Neural cell (in vitro differentiated cells): ENCODE results near the gene PTRH2. TPM values are rescaled to one million over a fixed set of nuclear protein-coding genes. Genes with fewer than 3 reads are reported as not detected.

ENCODE experiments used
- H2AFZ ChIP-seq: fragments of 200-600, 300-800 bp; sonication (generic), shearing (Covaris generic); 2 replicates; pipeline ENCODE4 v1.6.0; 2014; ENCODE audit warnings: low read depth, mild to moderate bottlenecking, antibody characterized with exemption, low read length, moderate library complexity
- H3F3A ChIP-seq: fragments of 200-600 bp; shearing (Covaris generic); 2 replicates; pipeline ENCODE4 v1.6.1; 2016; ENCODE audit warnings: mild to moderate bottlenecking, moderate library complexity, mixed read lengths, antibody characterized with exemption, low read length; ENCODE audit not compliant: insufficient read depth, poor library complexity, severe bottlenecking
- H3K27ac ChIP-seq: fragments of 200-600, 300-800 bp; sonication (generic), shearing (Covaris generic); 2 replicates; pipeline ENCODE4 v1.5.1; 2014; ENCODE audit warnings: mild to moderate bottlenecking, low read length, moderate library complexity
- H3K27me3 ChIP-seq: fragments of 300-800, 200-600 bp; sonication (generic), shearing (Covaris generic); 2 replicates; pipeline ENCODE4 v1.6.0; 2014; ENCODE audit warnings: mild to moderate bottlenecking, low read depth, low read length, moderate library complexity; ENCODE audit not compliant: insufficient read depth
- H3K36me3 ChIP-seq: fragments of 300-800, 200-600 bp; sonication (generic), shearing (Covaris generic); 2 replicates; pipeline ENCODE4 v1.5.1; 2014; ENCODE audit warnings: mild to moderate bottlenecking, antibody characterized with exemption, low read length, moderate library complexity; ENCODE audit not compliant: insufficient read depth
- H3K4me2 ChIP-seq: fragments of 300-800, 200-600 bp; sonication (generic), shearing (Covaris generic); 2 replicates; pipeline ENCODE4 v1.6.0; 2014; ENCODE audit warnings: mild to moderate bottlenecking, low read length
- H3K4me3 ChIP-seq: fragments of 300-800, 200-600 bp; sonication (generic), shearing (Covaris generic); 2 replicates; pipeline ENCODE4 v1.5.1; 2014; ENCODE audit warnings: mild to moderate bottlenecking, low read length, moderate library complexity
- H3K79me2 ChIP-seq: fragments of 200-600 bp; shearing (Covaris generic); replicated peaks from 2 replicates; pipeline ENCODE4 v1.6.0; 2014; ENCODE audit warnings: mild to moderate bottlenecking, low read length, moderate library complexity; ENCODE audit not compliant: insufficient read depth
- H3K9ac ChIP-seq: fragments of 300-800, 200-600 bp; sonication (generic), shearing (Covaris generic); 2 replicates; pipeline ENCODE4 v1.6.1; 2016; ENCODE audit warnings: mild to moderate bottlenecking, low read length, mixed read lengths
- H3K9me2 ChIP-seq: fragments of 200-600 bp; shearing (Covaris generic); 2 replicates; pipeline ENCODE4 v1.6.1; 2016; ENCODE audit warnings: mild to moderate bottlenecking, low read length, mixed read lengths; ENCODE audit not compliant: insufficient read depth
- H3K9me3 ChIP-seq: fragments of 200-600, 300-800 bp; sonication (generic), shearing (Covaris generic); 2 replicates; pipeline ENCODE4 v1.6.1; 2016; ENCODE audit warnings: mild to moderate bottlenecking, mixed run types, low read length, moderate library complexity, mixed read lengths
- H4K20me1 ChIP-seq: fragments of 200-600 bp; shearing (Covaris generic); 2 replicates; pipeline ENCODE4 v1.6.1; 2016; ENCODE audit warnings: mild to moderate bottlenecking, mixed run types; ENCODE audit not compliant: insufficient read depth
- EP300 ChIP-seq: fragments of 450-650 bp; conservative IDR thresholded peaks from 2 replicates; pipeline ENCODE4 v1.6.1; 2014; ENCODE audit warnings: antibody characterized with exemption, mild to moderate bottlenecking, moderate library complexity; ENCODE audit not compliant: poor library complexity, severe bottlenecking
- EZH2 ChIP-seq: fragments of 200-600, 300-800 bp; shearing (Covaris generic), sonication (generic); IDR thresholded peaks from 2 replicates; pipeline ENCODE4 v1.6.1; 2014; ENCODE audit warnings: antibody characterized with exemption, low read length, borderline replicate concordance, mild to moderate bottlenecking; ENCODE audit not compliant: insufficient read depth, poor library complexity, severe bottlenecking
- MXI1 ChIP-seq: fragments of 450-650 bp; conservative IDR thresholded peaks from 2 replicates; pipeline ENCODE4 v1.6.1; 2014; ENCODE audit warnings: antibody characterized with exemption, mild to moderate bottlenecking; ENCODE audit not compliant: poor library complexity, severe bottlenecking
- POLR2AphosphoS5 ChIP-seq: IDR thresholded peaks from 2 replicates; pipeline ENCODE4 v1.6.1; 2012
- RAD21 ChIP-seq: fragments of 450-650 bp; conservative IDR thresholded peaks from 2 replicates; pipeline ENCODE4 v1.6.1; 2014; ENCODE audit warnings: antibody characterized with exemption, mild to moderate bottlenecking, moderate library complexity
- REST ChIP-seq: IDR thresholded peaks from 2 replicates; pipeline ENCODE4 v1.6.1; 2012; ENCODE audit warnings: borderline replicate concordance
- SMC3 ChIP-seq: fragments of 450-650 bp; conservative IDR thresholded peaks from 2 replicates; pipeline ENCODE4 v1.6.1; 2014; ENCODE audit warnings: antibody characterized with exemption, mild to moderate bottlenecking, moderate library complexity; ENCODE audit not compliant: poor library complexity
- TAF1 ChIP-seq: IDR thresholded peaks from 2 replicates; pipeline ENCODE4 v1.6.1; 2012; ENCODE audit warnings: low read depth
- polyA plus RNA-seq: library from polyadenylated mRNA; depleted of rRNA; stranded (reverse); fragments of >200 nt; gene quantifications from 2 replicates; pipeline ENCODE4 v1.2.3, GENCODE V29; 2014
- TF ChIP-seq, protein P1 (sequence below): fragments of 450-650 bp; IDR thresholded peaks from 2 replicates; pipeline ENCODE4 v1.5.1; 2014; ENCODE audit warnings: antibody characterized with exemption, mild to moderate bottlenecking, moderate library complexity; ENCODE audit not compliant: poor library complexity, severe bottlenecking

The PTRH2 gene
- polyA plus RNA-seq, 1 donor from 2014 or later: 11.7 TPM

DNA sequence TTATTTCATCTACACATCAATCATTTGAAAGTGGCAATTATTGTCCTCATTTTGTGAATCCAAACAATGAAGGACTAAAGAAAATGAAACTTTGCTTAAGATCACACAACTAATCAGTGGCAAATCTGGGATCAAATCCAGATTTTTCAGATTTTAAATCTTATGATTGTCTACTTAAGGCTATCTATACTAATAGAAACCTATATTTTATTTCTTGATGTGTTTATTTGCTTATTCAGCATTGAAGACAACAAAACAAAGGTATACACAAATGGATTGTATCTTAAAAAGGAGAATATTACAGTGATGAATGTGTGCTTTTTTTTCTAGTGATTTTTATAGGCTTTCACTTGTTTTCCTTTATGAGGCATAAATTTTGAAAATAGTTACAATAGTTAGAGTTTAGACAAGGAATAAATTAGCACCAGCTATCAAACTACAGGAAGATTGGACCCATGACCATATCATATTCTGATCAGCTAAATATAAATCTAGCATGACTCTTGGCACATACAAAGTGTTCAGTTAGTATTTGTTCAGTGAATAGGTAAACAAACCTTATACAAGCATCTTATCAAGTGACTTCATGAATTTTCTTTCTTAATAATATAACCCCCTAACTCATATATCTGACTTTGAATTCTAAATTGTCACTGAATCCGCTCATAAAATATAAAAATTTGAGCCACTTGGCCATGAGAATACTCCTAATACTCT, 20.7 kb upstream of the PTRH2 start:
- H3K9ac ChIP-seq: no peak overlapping the region
- H3K9me2 ChIP-seq: no peaks in the 10 kb centered on the region
- H3K9me3 ChIP-seq: no peaks in the 10 kb centered on the region
- H4K20me1 ChIP-seq: no peaks in the 10 kb centered on the region
- no peak overlapping the region for H2AFZ ChIP-seq
- H3K27me3 ChIP-seq: no peaks in the 10 kb centered on the region
- no peaks in the 10 kb centered on the region for H3F3A ChIP-seq
- TF ChIP-seq EP300 (no peak), EZH2 (no peak), RAD21 (no peak), TAF1 (no peak), POLR2AphosphoS5 (no peak), REST (no peak), MXI1 (no peak), SMC3 (no peak)
- TF ChIP-seq, protein P1, sequence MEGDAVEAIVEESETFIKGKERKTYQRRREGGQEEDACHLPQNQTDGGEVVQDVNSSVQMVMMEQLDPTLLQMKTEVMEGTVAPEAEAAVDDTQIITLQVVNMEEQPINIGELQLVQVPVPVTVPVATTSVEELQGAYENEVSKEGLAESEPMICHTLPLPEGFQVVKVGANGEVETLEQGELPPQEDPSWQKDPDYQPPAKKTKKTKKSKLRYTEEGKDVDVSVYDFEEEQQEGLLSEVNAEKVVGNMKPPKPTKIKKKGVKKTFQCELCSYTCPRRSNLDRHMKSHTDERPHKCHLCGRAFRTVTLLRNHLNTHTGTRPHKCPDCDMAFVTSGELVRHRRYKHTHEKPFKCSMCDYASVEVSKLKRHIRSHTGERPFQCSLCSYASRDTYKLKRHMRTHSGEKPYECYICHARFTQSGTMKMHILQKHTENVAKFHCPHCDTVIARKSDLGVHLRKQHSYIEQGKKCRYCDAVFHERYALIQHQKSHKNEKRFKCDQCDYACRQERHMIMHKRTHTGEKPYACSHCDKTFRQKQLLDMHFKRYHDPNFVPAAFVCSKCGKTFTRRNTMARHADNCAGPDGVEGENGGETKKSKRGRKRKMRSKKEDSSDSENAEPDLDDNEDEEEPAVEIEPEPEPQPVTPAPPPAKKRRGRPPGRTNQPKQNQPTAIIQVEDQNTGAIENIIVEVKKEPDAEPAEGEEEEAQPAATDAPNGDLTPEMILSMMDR: no peak
- no peak overlapping the region for H3K27ac ChIP-seq
- H3K4me2 ChIP-seq: no peak overlapping the region
- no peak overlapping the region for H3K4me3 ChIP-seq
- H3K79me2 ChIP-seq: peaks cover 8% of the 10 kb centered on the region
- H3K36me3 ChIP-seq: no peaks in the 10 kb centered on the region

- H3K4me2 ChIP-seq: no peak overlapping the region
- H4K20me1 ChIP-seq: no peaks in the 10 kb centered on the region
- no peaks in the 10 kb centered on the region for H3K9me2 ChIP-seq
- TF ChIP-seq RAD21 (no peak), TAF1 (no peak), POLR2AphosphoS5 (no peak), EZH2 (no peak), EP300 (no peak), MXI1 (no peak), REST (no peak), SMC3 (no peak)
- TF ChIP-seq, protein P1: no peak
- no peaks in the 10 kb centered on the region for H3K27me3 ChIP-seq
- no peaks in the 10 kb centered on the region for H3K36me3 ChIP-seq
- H3K9me3 ChIP-seq: no peaks in the 10 kb centered on the region
- peaks cover 8% of the 10 kb centered on the region for H3K79me2 ChIP-seq
- no peak overlapping the region for H3K27ac ChIP-seq
- H2AFZ ChIP-seq: no peak overlapping the region
- no peak overlapping the region for H3K9ac ChIP-seq
- H3F3A ChIP-seq: no peaks in the 10 kb centered on the region
- no peak overlapping the region for H3K4me3 ChIP-seq
Observed at GRCh38 chr17:59725691-59726090, 18.5 kb upstream of the PTRH2 start.
